SH-SY5Y (cell line): ENCODE measurements around the gene SAT2.

Experiments
- GATA2 ChIP-seq: IDR thresholded peaks from 2 replicates; pipeline ENCODE4 v1.6.1; 2011; ENCODE audit warnings: mild to moderate bottlenecking, low read depth, low read length
- GATA3 ChIP-seq: IDR thresholded peaks from 2 replicates; pipeline ENCODE4 v1.6.1; 2011; ENCODE audit warnings: low read depth, mild to moderate bottlenecking, low read length, moderate library complexity

GRCh38 chr17:7618608-7619007 lies 9.0 kb downstream of the SAT2 start:
- TF ChIP-seq GATA3 (no peak), GATA2 (no peak)
